ENCODE results near the gene PLB1. TPM values are rescaled to one million over a fixed set of nuclear protein-coding genes. Genes with fewer than 3 reads are reported as not detected.

PLB1 gene
- total RNA-seq, 1 experiment from 2014 or later, result 0.91 TPM

- Mint-ChIP-seq H3K4me3 (ENCODE audit: unreplicated experiment) (no peak overlapping the region), H3K4me1 (ENCODE audit: insufficient read depth, unreplicated experiment) (peaks cover 44% of the 10 kb centered on the region), H3K36me3 (ENCODE audit: insufficient read depth, unreplicated experiment) (no peaks in the 10 kb centered on the region), H3K27ac (ENCODE audit: low read depth, unreplicated experiment) (no peak overlapping the region), H3K9me3 (ENCODE audit: unreplicated experiment) (peaks cover 6% of the 10 kb centered on the region), H3K27me3 (ENCODE audit: insufficient read depth, unreplicated experiment) (no peaks in the 10 kb centered on the region)
- POLR2A ChIA-PET, result interaction anchor here (0.7 to 1.2 kb wide), 2 partner anchors 13 to 153 kb away, joined by 3 read pairs; no protein-coding TSS in a partner anchor
- CTCF ChIA-PET, result interaction anchor here (0.5 to 6.4 kb wide), 2 partner anchors 14 to 271 kb away, joined by 3 to 36 read pairs; no protein-coding TSS in a partner anchor
- DNase-seq (ENCODE audit: unreplicated experiment), result no peak
- BruUV-seq (replicated peaks), result no TSS peak
- no peak for TF ChIP-seq CTCF (IDR thresholded peaks at IDR 0.05; ENCODE audit: unreplicated experiment)
- intact Hi-C loops (cut with micrococcal nuclease), result no loop called here
Measured at GRCh38 chr2:28607730-28608499, 112.1 kb downstream of the PLB1 start.

DNA sequence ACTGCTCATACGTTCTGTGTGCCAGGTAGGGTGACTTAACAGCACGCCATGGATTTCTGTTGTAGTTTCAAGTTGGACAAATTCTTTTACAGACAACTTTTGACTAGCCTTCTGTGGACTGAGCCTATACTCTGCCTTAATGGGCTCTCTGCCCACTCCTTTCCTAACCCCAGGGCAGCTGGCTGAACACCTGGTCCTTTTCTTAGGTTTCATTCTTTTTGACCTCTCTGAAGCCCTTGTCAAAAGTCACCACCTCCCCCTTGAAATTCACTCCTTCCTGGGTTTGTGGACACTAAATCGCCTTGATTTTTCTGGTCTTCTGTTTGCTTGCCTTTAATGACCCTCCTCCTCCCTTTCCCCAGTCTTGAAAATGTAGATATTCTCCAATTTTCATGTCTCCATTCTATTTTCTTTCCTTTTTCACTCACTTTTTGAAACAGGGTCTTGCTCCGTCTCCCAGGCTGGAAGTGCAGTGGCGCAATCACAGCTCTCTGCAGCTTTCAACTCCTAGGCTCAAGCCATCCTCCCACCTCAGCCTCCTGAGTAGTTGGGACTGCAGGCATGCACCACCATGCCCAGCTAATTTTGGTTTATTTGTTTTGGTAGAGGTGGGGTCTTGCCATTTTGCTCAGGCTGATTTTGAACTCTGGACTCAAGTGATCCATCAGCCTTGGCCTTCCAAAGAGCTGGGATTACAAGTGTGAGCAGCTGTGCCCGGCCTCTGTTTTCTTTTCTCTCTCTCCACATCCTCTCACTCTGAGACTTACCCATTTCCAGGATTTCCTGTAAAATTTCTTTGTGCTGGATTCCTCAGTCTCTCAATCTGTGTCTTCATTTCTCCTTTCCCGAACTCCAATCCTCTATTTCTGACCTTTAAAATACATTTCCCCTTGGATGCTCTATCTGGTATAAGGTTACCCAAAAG is 112.9 kb downstream of the PLB1 start:
- no peak overlapping the region for H3K4me3 Mint-ChIP-seq (ENCODE audit: unreplicated experiment)
- ChIA-PET CTCF (interaction anchor here (0.8 to 6.4 kb wide), 2 partner anchors 15 to 26 kb away, joined by 3 to 36 read pairs; no protein-coding TSS in a partner anchor), POLR2A (interaction anchor here (0.6 to 6.0 kb wide), 5 partner anchors 14 to 146 kb away, joined by 3 to 34 read pairs (median 3); partner anchors contain the start of gene PPP1CB)
- peaks cover 6% of the 10 kb centered on the region for H3K9me3 Mint-ChIP-seq (ENCODE audit: unreplicated experiment)
- intact Hi-C loops (cut with micrococcal nuclease), result no loop called here
- peaks cover 36% of the 10 kb centered on the region for H3K4me1 Mint-ChIP-seq (ENCODE audit: insufficient read depth, unreplicated experiment)
- H3K27me3 Mint-ChIP-seq (ENCODE audit: insufficient read depth, unreplicated experiment), result no peaks in the 10 kb centered on the region
- no peak for TF ChIP-seq CTCF (IDR thresholded peaks at IDR 0.05; ENCODE audit: unreplicated experiment)
- peak overlapping the region; percentile 52 for H3K27ac Mint-ChIP-seq (ENCODE audit: low read depth, unreplicated experiment)
- BruUV-seq (replicated peaks), result no TSS peak
- no peaks in the 10 kb centered on the region for H3K36me3 Mint-ChIP-seq (ENCODE audit: insufficient read depth, unreplicated experiment)
- DNase-seq (ENCODE audit: unreplicated experiment), result no peak

DNA sequence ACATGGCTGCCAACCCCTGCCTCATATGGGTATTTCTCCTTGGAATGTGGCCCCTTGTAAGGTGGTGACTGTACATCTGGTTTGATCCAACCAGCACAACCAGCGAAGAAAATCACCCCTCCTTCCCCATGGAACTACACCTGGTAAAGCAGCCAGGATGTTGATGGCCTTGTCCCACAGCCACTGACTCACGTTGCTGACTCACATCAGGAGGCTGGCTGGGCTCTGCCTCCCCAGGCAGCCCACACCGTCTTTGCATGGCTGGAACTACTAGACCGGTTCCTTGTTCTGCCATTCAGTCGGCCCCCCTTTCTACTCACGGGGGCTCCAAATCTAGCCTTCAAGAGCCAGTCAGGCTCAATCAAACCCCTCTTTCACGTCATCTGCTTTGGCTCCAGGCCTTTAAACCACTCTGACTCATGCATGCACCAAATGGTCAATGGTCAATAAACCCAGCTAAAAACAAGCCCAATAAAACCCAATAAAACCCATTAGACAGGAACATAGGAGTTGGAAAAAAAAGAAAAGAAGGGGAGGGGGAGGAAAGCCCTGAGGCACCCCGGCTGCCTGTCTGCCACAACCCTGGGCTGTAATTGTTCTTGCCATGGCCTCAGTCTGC is 114.8 kb downstream of the PLB1 start:
- no peaks in the 10 kb centered on the region for H3K27me3 Mint-ChIP-seq (ENCODE audit: insufficient read depth, unreplicated experiment)
- BruUV-seq (replicated peaks), result no TSS peak

More for the DNA sequence above, 114.8 kb downstream of the PLB1 start:
- intact Hi-C loops (cut with micrococcal nuclease), result loop anchor here (5.0 kb wide), 1 partner anchor 142 kb away; the partner anchor contains the start of gene PPP1CB
- Mint-ChIP-seq H3K9me3 (ENCODE audit: unreplicated experiment) (peaks cover 6% of the 10 kb centered on the region), H3K4me1 (ENCODE audit: insufficient read depth, unreplicated experiment) (peaks cover 34% of the 10 kb centered on the region), H3K36me3 (ENCODE audit: insufficient read depth, unreplicated experiment) (no peaks in the 10 kb centered on the region), H3K27ac (ENCODE audit: low read depth, unreplicated experiment) (peak overlapping the region; percentile 95), H3K4me3 (ENCODE audit: unreplicated experiment) (peak overlapping the region; percentile 24)
- ChIA-PET POLR2A (interaction anchor here (0.6 to 6.0 kb wide), 14 partner anchors 11 to 624 kb away, joined by 3 to 34 read pairs (median 4); partner anchors contain the start of gene PPP1CB), CTCF (interaction anchor here (0.6 to 6.4 kb wide), 6 partner anchors 11 to 145 kb away, joined by 3 to 36 read pairs (median 3); no protein-coding TSS in a partner anchor)
- peak; percentile 92 for DNase-seq (ENCODE audit: unreplicated experiment)
- no peak for TF ChIP-seq CTCF (IDR thresholded peaks at IDR 0.05; ENCODE audit: unreplicated experiment)
